ENCODE results near the gene VSTM4. TPM values are rescaled to one million over a fixed set of nuclear protein-coding genes. Genes with fewer than 3 reads are reported as not detected.

The VSTM4 gene
- polyA plus RNA-seq, 4 donors, result 0.81 to 7.2 (median 2.4) TPM; not detected in 1

Other genes starting within 250 kb of the VSTM4 start
- under 1 TPM in 2 of 4 donors, not detected in 2; 0.03 to 0.25 TPM for gene LRRC18, start 175.7 kb downstream of the VSTM4 start, polyA plus RNA-seq
- not detected for gene FAM170B, start 18.5 kb upstream of the VSTM4 start, polyA plus RNA-seq
- 10 to 100 TPM in 1 of 4 donors, 1 to 10 TPM in 3; 1.8 to 19.9 (median 3.4) TPM for gene TMEM273, start 72.9 kb upstream of the VSTM4 start, polyA plus RNA-seq
- gene C10orf71, start 183.6 kb upstream of the VSTM4 start, polyA plus RNA-seq, result under 1 TPM in 2 of 4 donors, not detected in 2; under 0.01 to 0.16 TPM